Right lobe of liver (tissue), 6 donors: Measurements from ENCODE around the gene ENTHD1. TPM values are rescaled to one million over a fixed set of nuclear protein-coding genes. Genes with fewer than 3 reads are reported as not detected.
A peak's percentile ranks its signal among the peaks of the same experiment; 100 is the strongest.

ENCODE experiments used
- ATAC-seq, 4 donors: fragments of 200-7000 bp; cut with Tn5 transposase; one replicate each; pipeline ENCODE4 v1.9.1; 2020; ENCODE audit warnings: mild to moderate bottlenecking in 4 of 4, moderate library complexity in 4 of 4
- DNase-seq, 3 donors: peaks; one replicate each; pipeline ENCODE4 v3.0.0-alpha.2; 2020
- H3K27ac ChIP-seq, 3 donors: fragments of 200-600 bp; one replicate each; pipeline ENCODE4 v1.8.0; 2022
- H3K27me3 ChIP-seq, 2 donors: fragments of 200-600 bp; one replicate each; pipeline ENCODE4 v1.8.0; 2022
- H3K36me3 ChIP-seq, 4 donors: fragments of 200-600 bp; sonication (generic) in 1 of 4; one replicate each; pipeline versions ENCODE4 v1.5.1 to v1.8.0; 2017 to 2022; ENCODE audit warnings: control low read depth in 1 of 4
- H3K4me1 ChIP-seq, 4 donors: fragments of 200-600 bp; sonication (generic) in 1 of 4; one replicate each; pipeline versions ENCODE4 v1.5.1 to v1.8.0; 2017 to 2022; ENCODE audit warnings: control low read depth in 1 of 4
- H3K4me3 ChIP-seq, 3 donors: fragments of 200-600 bp; one replicate each; pipeline ENCODE4 v1.8.0; 2022
- H3K9me3 ChIP-seq, 4 donors: fragments of 200-600 bp; sonication (generic) in 1 of 4; one replicate each; pipeline versions ENCODE4 v1.5.1 to v1.8.0; 2017 to 2022; ENCODE audit warnings: control low read depth in 1 of 4
- POLR2A ChIP-seq: fragments of 450-650 bp; IDR thresholded peaks from one replicate; pipeline ENCODE4 v1.6.1; 2017; ENCODE audit warnings: antibody characterized with exemption, mild to moderate bottlenecking
- WGBS: methylation state at CpG from one replicate; pipeline ENCODE4 v1.1.6; 2018; ENCODE audit warnings: low coverage, low lambda C conversion rate; ENCODE audit not compliant: insufficient coverage; ENCODE audit errors: missing lambda C conversion rate; 5-methylcytosine and 5-hydroxymethylcytosine counted together
- intact Hi-C, 2 donors: fragments of 100-400 bp; cut with DNase I; formaldehyde crosslinking; loops; one replicate each; pipeline versions ENCODE4 v1.11.2 to v1.14.1; 2022
- total RNA-seq, 6 experiments: library from RNA; depleted of rRNA in 2 of 6; stranded (reverse); fragments of >200 nt in 2 of 6; fragmentation: NEBNext Ultra II Directional in 3 of 6; extraction: Animal tissue kit (Norgen Biotek cat#: 25700) in 3 of 6; gene quantifications; one replicate each; pipeline versions ENCODE4 v1.1.0 to v1.2.4, GENCODE V29; 2016 to 2023
- TF ChIP-seq, protein P1 (sequence below), 4 donors: fragments of 200-600 bp in 3 of 4; fragments of 450-650 bp in 1 of 4; IDR thresholded peaks; one replicate each; pipeline versions ENCODE4 v1.5.1 to v1.8.0; 2016 to 2022; ENCODE audit warnings: antibody characterized with exemption in 4 of 4, mild to moderate bottlenecking in 2 of 4
- donor health status: DM: no; HTN: yes; CAD: no.
- donor health status: DM: no; HTN: no; CAD: no.
- donor health status: DM: no; HTN: no; CAD: no.
- donor health status: DM: no; HTN: yes; CAD: no.
- donor health status: DM: no; HTN: yes; CAD: no.

ENTHD1 gene
- total RNA-seq, 6 experiments from 2014 or later, result not detected

DNA sequence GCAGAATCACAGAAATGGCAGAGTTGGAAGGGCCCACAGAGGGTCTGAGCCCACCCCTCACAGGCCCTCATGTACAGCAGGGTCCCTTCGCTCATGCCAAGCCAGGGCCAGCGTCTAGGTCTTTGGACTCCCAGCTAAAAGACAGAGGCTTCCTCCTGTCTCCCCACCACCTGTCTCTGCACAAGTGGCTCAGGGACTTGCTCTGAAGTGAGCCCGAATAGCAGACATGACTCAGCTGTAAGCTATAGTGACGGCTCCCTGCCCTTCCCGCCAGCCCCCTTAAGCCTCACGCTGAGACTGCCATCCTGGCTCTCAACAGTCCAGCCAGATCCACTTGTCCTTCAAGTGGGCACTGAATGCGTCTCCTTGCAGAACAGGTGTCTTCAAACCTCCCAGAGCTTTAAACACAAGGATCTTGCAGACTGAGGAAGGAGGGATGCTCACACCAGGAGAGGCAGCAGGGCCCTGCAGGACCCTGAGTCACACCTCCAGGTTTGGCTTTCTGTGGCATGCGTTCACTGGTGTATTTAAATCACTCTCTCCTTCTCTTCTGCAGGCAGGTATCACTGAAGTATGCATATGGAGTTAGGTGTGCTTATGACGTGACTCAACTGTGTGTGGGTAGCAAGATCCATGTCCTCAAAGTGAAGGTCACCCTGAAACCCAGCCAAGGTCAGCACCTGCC lies 168.1 kb downstream of the ENTHD1 start:
- intact Hi-C loops, result no loop called here
- no peak overlapping the region for H3K27ac ChIP-seq
- no peaks in the 10 kb centered on the region for H3K27me3 ChIP-seq
- no peak overlapping the region for H3K4me3 ChIP-seq
- ATAC-seq (no peak), DNase-seq (no peak)
- WGBS, result 55% methylated on average over 5 of the region's 9 CpGs
- H3K9me3 ChIP-seq, result no peaks in the 10 kb centered on the region
- no peak for TF ChIP-seq POLR2A
- TF ChIP-seq, protein P1, sequence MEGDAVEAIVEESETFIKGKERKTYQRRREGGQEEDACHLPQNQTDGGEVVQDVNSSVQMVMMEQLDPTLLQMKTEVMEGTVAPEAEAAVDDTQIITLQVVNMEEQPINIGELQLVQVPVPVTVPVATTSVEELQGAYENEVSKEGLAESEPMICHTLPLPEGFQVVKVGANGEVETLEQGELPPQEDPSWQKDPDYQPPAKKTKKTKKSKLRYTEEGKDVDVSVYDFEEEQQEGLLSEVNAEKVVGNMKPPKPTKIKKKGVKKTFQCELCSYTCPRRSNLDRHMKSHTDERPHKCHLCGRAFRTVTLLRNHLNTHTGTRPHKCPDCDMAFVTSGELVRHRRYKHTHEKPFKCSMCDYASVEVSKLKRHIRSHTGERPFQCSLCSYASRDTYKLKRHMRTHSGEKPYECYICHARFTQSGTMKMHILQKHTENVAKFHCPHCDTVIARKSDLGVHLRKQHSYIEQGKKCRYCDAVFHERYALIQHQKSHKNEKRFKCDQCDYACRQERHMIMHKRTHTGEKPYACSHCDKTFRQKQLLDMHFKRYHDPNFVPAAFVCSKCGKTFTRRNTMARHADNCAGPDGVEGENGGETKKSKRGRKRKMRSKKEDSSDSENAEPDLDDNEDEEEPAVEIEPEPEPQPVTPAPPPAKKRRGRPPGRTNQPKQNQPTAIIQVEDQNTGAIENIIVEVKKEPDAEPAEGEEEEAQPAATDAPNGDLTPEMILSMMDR (IDR thresholded peaks at IDR 0.05), result no peak
- H3K36me3 ChIP-seq, result no peaks in the 10 kb centered on the region
- H3K4me1 ChIP-seq, result no peaks in the 10 kb centered on the region

DNA sequence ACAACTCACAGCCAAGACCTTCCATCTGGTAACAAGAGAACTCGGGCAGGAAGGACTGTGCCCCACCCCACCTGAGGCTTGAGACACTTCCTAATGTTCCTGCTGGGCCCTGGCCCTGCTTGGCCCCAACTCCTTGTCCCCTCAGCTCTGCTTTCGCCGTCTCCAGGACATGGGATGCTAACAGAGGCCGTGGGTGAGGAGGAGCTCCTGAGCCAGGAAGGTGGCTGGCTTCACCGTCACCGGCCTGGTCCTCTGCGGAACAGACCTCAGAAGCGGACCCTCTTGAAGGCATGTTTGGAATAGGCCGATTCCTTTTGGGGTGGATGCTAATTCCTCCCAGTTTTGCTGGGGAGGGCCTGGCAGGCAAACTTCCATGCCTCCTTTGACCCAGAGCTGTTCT lies 168.7 kb downstream of the ENTHD1 start:
- DNase-seq (no peak), ATAC-seq (no peak)
- no peaks in the 10 kb centered on the region for H3K27me3 ChIP-seq
- 50% methylated on average over 2 of the region's 9 CpGs for WGBS
- no peak overlapping the region for H3K4me3 ChIP-seq
- no peaks in the 10 kb centered on the region for H3K36me3 ChIP-seq
- H3K9me3 ChIP-seq, result no peaks in the 10 kb centered on the region
- no peak overlapping the region for H3K27ac ChIP-seq
- no peaks in the 10 kb centered on the region for H3K4me1 ChIP-seq
- intact Hi-C loops, result no loop called here
- TF ChIP-seq POLR2A, result no peak
- TF ChIP-seq, protein P1 (IDR thresholded peaks at IDR 0.05), result no peak

DNA sequence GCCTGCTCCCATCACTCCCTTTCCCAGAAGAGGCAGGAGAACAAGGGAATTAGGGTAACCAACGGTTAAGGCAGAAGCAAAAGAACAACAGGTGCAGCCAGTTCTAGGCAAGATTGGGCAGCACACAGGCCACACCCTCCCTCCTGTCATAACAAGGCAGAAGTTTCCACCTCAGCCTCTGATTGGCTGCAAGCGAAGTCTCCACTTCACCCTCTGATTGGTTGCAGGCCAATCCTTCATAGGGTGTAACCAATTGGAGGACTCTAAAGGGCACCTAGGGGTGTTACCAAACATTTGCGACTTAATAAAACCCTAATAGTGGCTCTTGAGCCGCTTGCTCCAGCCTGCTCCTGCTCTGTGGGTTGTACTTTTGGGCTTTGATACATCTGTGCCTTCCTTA lies 169.2 kb downstream of the ENTHD1 start:
- DNase-seq (no peak), ATAC-seq (no peak)
- TF ChIP-seq POLR2A, result no peak
- TF ChIP-seq, protein P1 (IDR thresholded peaks at IDR 0.05), result no peak
- Histone ChIP-seq H3K4me1 (no peaks in the 10 kb centered on the region), H3K27me3 (no peaks in the 10 kb centered on the region), H3K27ac (no peak overlapping the region), H3K9me3 (no peaks in the 10 kb centered on the region), H3K4me3 (no peak overlapping the region), H3K36me3 (no peaks in the 10 kb centered on the region)
- 61% methylated on average over 2 of the region's 4 CpGs for WGBS
- intact Hi-C loops, result no loop called here

DNA sequence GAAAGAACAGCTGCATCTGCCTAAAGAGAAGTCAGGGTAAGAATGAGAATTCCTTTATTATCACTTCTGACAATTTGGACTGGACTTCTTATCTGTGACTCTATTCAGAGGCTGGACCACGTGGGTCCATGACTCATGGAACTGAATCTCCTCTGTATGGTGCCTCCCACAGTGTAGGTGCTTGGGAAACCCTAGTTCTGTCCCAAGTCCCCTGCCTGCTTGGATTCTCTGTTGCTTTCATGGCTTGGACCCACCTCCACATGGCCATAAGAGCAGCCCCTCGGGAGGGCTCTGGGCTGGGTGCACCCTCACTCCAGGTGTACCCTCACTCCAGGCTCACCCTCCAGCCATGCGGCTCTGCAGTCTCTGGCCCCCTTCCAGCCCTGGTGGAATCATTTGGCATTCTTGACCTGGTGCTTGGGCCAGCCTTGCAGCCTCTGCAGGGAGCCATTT lies 169.6 kb downstream of the ENTHD1 start:
- 44% methylated on average over 2 of the region's 3 CpGs for WGBS

More for the DNA sequence above, 169.6 kb downstream of the ENTHD1 start:
- Histone ChIP-seq H3K27ac (no peak overlapping the region), H3K4me3 (no peak overlapping the region), H3K9me3 (no peaks in the 10 kb centered on the region), H3K4me1 (no peaks in the 10 kb centered on the region), H3K27me3 (no peaks in the 10 kb centered on the region), H3K36me3 (no peaks in the 10 kb centered on the region)
- intact Hi-C loops, result no loop called here
- no peak for TF ChIP-seq POLR2A
- TF ChIP-seq, protein P1 (IDR thresholded peaks at IDR 0.05), result no peak
- ATAC-seq, result no peak
- DNase-seq, result peak in 1 of 3 donors; percentile 43
